Ovary (tissue), 3 donors: ENCODE measurements around the gene ESPN.

Experiments used
- CTCF ChIP-seq, 3 donors: fragments of 450-650 bp in 2 of 3; fragments of 200-600 bp in 1 of 3; IDR thresholded peaks; one replicate each; pipeline versions ENCODE4 v1.5.1 to v1.8.0; 2016 to 2022; ENCODE audit warnings: antibody characterized with exemption in 3 of 3, mild to moderate bottlenecking in 1 of 3
- EP300 ChIP-seq: sonication (generic); formaldehyde crosslinking; IDR thresholded peaks from one replicate; pipeline ENCODE4 v1.6.1; 2017; ENCODE audit warnings: antibody characterized with exemption
- POLR2A ChIP-seq: fragments of 450-650 bp; IDR thresholded peaks from one replicate; pipeline ENCODE4 v1.6.1; 2017; ENCODE audit warnings: antibody characterized with exemption, mild to moderate bottlenecking, moderate library complexity
- donor health status: DM: no; HTN: no; CAD: no.

GRCh38 chr1:6507461-6507911 lies 82.9 kb downstream of the ESPN start:
- TF ChIP-seq CTCF (IDR thresholded peaks at IDR 0.05) (no peak), POLR2A (no peak), EP300 (no peak)
